Activated CD4-positive, alpha-beta T cell treated with anti-CD3 and anti-CD28 coated beads for 36 hours (primary cell): ENCODE data around the gene PHF20. TPM values are rescaled to one million over a fixed set of nuclear protein-coding genes. Genes with fewer than 3 reads are reported as not detected.
A peak's percentile ranks its signal among the peaks of the same experiment; 100 is the strongest.
"Not testable (repeated sequence)": the region's sequence is repeated elsewhere in the genome, so short reads cannot be mapped to it uniquely, and the experiment has no call there.

Experiments
- ATAC-seq: fragments of 200-7000 bp; cut with Tn5 transposase; one replicate; pipeline ENCODE4 v1.10.0; 2021; ENCODE audit warnings: mild to moderate bottlenecking, moderate library complexity
- CTCF ChIA-PET: fragments of 350-600 bp; sonication (Branson Sonifier 250); formaldehyde crosslinking; loops from one replicate; lab custom pipeline; 2021; ENCODE audit warnings: antibody characterized with exemption; lab: Charles Lee
- POLR2A ChIA-PET: fragments of 350-600 bp; sonication (Branson Sonifier 250); formaldehyde crosslinking; loops from one replicate; lab custom pipeline; 2021; ENCODE audit warnings: antibody characterized with exemption, inconsistent platforms; lab: Charles Lee
- DNase-seq: peaks from one replicate; pipeline ENCODE4 v3.0.0-alpha.2; 2020
- H3K27ac Mint-ChIP-seq: one replicate; pipeline ENCODE4 v1.8.0; 2021; ENCODE audit warnings: mixed read lengths
- H3K27me3 Mint-ChIP-seq: one replicate; pipeline ENCODE4 v1.8.0; 2021; ENCODE audit warnings: mixed read lengths
- H3K36me3 Mint-ChIP-seq: one replicate; pipeline ENCODE4 v1.8.0; 2021; ENCODE audit warnings: low read depth, mixed read lengths
- H3K4me1 Mint-ChIP-seq: one replicate; pipeline ENCODE4 v1.8.0; 2021; ENCODE audit warnings: mixed read lengths
- H3K4me3 Mint-ChIP-seq: one replicate; pipeline ENCODE4 v1.8.0; 2021; ENCODE audit warnings: mild to moderate bottlenecking, moderate library complexity, mixed read lengths
- H3K9me3 Mint-ChIP-seq: one replicate; pipeline ENCODE4 v1.8.0; 2021; ENCODE audit warnings: low read depth, mixed read lengths
- intact Hi-C, 2 experiments: fragments of 100-400 bp; cut with DNase I in 1 of 2; cut with micrococcal nuclease in 1 of 2; formaldehyde crosslinking; loops; one replicate each; pipeline versions ENCODE4 v1.14.2 to v1.15.1; 2022 to 2024; cut with DNase I, micrococcal nuclease
- total RNA-seq, 2 experiments: library from RNA; stranded (reverse); gene quantifications; one replicate each; pipeline ENCODE4 v1.2.3, GENCODE V29; 2021

PHF20 gene
- total RNA-seq, 2 experiments from 2014 or later: 54.3 to 61.6 TPM

GRCh38 chr20:35739294-35740163 lies 32.3 kb upstream of the PHF20 start:
- H3K4me1 Mint-ChIP-seq: peaks cover 57% of the 10 kb centered on the region
- peaks cover 72% of the 10 kb centered on the region for H3K36me3 Mint-ChIP-seq
- H3K4me3 Mint-ChIP-seq: peak overlapping the region; percentile 90
- ATAC-seq (no peak), DNase-seq (no peak)
- intact Hi-C loops: loop anchor here in 1 of 2 experiments (2.0 to 10.0 kb wide), 3 partner anchors 145 to 865 kb away; partner anchors contain the start of genes ACSS2, GGT7 and TRPC4AP
- CTCF ChIA-PET: interaction anchor here (0.6 to 2.6 kb wide), 10 partner anchors 9 to 78 kb away, joined by 3 to 14 read pairs (median 5); partner anchors contain the start of genes NFS1, PHF20 and ROMO1
- H3K27ac Mint-ChIP-seq: peak overlapping the region; percentile 89
- H3K9me3 Mint-ChIP-seq: no peaks in the 10 kb centered on the region
- POLR2A ChIA-PET: interaction anchor here (0.5 to 1.8 kb wide), 7 partner anchors 9 to 73 kb away, joined by 3 to 12 read pairs (median 5); partner anchors contain the start of gene PHF20
- H3K27me3 Mint-ChIP-seq: no peaks in the 10 kb centered on the region

GRCh38 chr20:35741892-35742740 lies 29.7 kb upstream of the PHF20 start, which contains the start of gene RBM39:
Gene RBM39, minus strand, starts transcription at chr20:35742260. Its CDS starts 1,386 bp downstream, at chr20:35740874.
- no peaks in the 10 kb centered on the region for H3K27me3 Mint-ChIP-seq
- ATAC-seq (peak; percentile 88), DNase-seq (peak; percentile 100)
- intact Hi-C loops: loop anchor here (1.0 to 10.0 kb wide), 14 partner anchors 30 to 867 kb away; partner anchors contain the start of genes PHF20 (in 2 of the 2), SCAND1 (in 2 of the 2), ACSS2 (in 1 of the 2) and CEP250 (in 1 of the 2)
- H3K4me3 Mint-ChIP-seq: peak within 1 kb of the TSS; percentile 90
- peaks cover 45% of the 10 kb centered on the region for H3K4me1 Mint-ChIP-seq
- ChIA-PET POLR2A (interaction anchor here (0.6 to 3.5 kb wide), 28 partner anchors 12 to 1379 kb away, joined by 3 to 68 read pairs (median 5); partner anchors contain the start of genes CEP250, CPNE1, ITCH and NFS1), CTCF (interaction anchor here (0.6 to 3.3 kb wide), 8 partner anchors 11 to 723 kb away, joined by 3 to 28 read pairs (median 8); partner anchors contain the start of genes PHF20 and SCAND1)
- peak within 1 kb of the TSS; percentile 100 for H3K27ac Mint-ChIP-seq
- no peaks in the 10 kb centered on the region for H3K9me3 Mint-ChIP-seq
- peaks cover 49% of the 10 kb centered on the region for H3K36me3 Mint-ChIP-seq

- Mint-ChIP-seq H3K27me3 (no peaks in the 10 kb centered on the region), H3K4me3 (peak overlapping the region; percentile 90), H3K4me1 (peaks cover 39% of the 10 kb centered on the region), H3K36me3 (peaks cover 41% of the 10 kb centered on the region), H3K27ac (peak overlapping the region; percentile 100), H3K9me3 (no peaks in the 10 kb centered on the region)
- CTCF ChIA-PET: interaction anchor here (0.9 to 3.3 kb wide), 7 partner anchors 12 to 211 kb away, joined by 4 to 28 read pairs (median 9); partner anchors contain the start of genes PHF20 and SCAND1
- intact Hi-C loops: loop anchor here (1.0 to 10.0 kb wide), 13 partner anchors 29 to 868 kb away; partner anchors contain the start of genes PHF20 (in 2 of the 2), SCAND1 (in 2 of the 2), ACSS2 (in 1 of the 2) and CEP250 (in 1 of the 2)
- no peak for DNase-seq
- ATAC-seq: no peak
- POLR2A ChIA-PET: interaction anchor here (0.5 to 3.5 kb wide), 31 partner anchors 8 to 1380 kb away, joined by 3 to 68 read pairs (median 5); partner anchors contain the start of genes CEP250, CPNE1, ITCH and NFS1
Observed at GRCh38 chr20:35742741-35743523, 28.9 kb upstream of the PHF20 start.

GRCh38 chr20:35743693-35744491 lies 27.9 kb upstream of the PHF20 start:
- ATAC-seq (peak; percentile 1), DNase-seq (peak; percentile 49)
- Mint-ChIP-seq H3K4me3 (peak overlapping the region; percentile 90), H3K27ac (peak overlapping the region; percentile 100), H3K27me3 (no peaks in the 10 kb centered on the region), H3K4me1 (peaks cover 29% of the 10 kb centered on the region), H3K36me3 (peaks cover 31% of the 10 kb centered on the region), H3K9me3 (no peaks in the 10 kb centered on the region)
- intact Hi-C loops: loop anchor here (2.0 to 10.0 kb wide), 4 partner anchors 83 to 869 kb away; partner anchors contain the start of genes ACSS2 (in 1 of the 2), GGT7 (in 1 of the 2), TRPC4AP (in 1 of the 2) and UQCC1 (in 1 of the 2)
- CTCF ChIA-PET: interaction anchor here (0.6 to 3.3 kb wide), 10 partner anchors 9 to 356 kb away, joined by 3 to 28 read pairs (median 5); partner anchors contain the start of genes PHF20 and SCAND1
- POLR2A ChIA-PET: interaction anchor here (0.6 to 3.5 kb wide), 16 partner anchors 9 to 1948 kb away, joined by 3 to 68 read pairs (median 5); partner anchors contain the start of genes ITCH, PHF20 and SCAND1

- CTCF ChIA-PET: interaction anchor here (0.6 to 3.3 kb wide), 8 partner anchors 24 to 357 kb away, joined by 3 to 28 read pairs (median 4); partner anchors contain the start of genes PHF20 and SCAND1
- intact Hi-C loops: loop anchor here in 1 of 2 experiments (5.0 to 10.0 kb wide), 2 partner anchors 652 to 870 kb away; partner anchors contain the start of genes ACSS2, GGT7 and TRPC4AP
- peak overlapping the region; percentile 90 for H3K4me3 Mint-ChIP-seq
Observed at GRCh38 chr20:35744492-35744841, 27.3 kb upstream of the PHF20 start.

GRCh38 chr20:35750611-35751010 lies 21.2 kb upstream of the PHF20 start:
- no peak overlapping the region for H3K27ac Mint-ChIP-seq
- no peaks in the 10 kb centered on the region for H3K27me3 Mint-ChIP-seq
- DNase-seq: no peak
- intact Hi-C loops: no loop called here
- ATAC-seq: no peak
- H3K36me3 Mint-ChIP-seq: no peaks in the 10 kb centered on the region
- H3K9me3 Mint-ChIP-seq: no peaks in the 10 kb centered on the region
- POLR2A ChIA-PET: no interaction called here
- CTCF ChIA-PET: interaction anchor here (0.6 to 1.6 kb wide), 4 partner anchors 17 to 61 kb away, joined by 3 read pairs; no protein-coding TSS in a partner anchor
- H3K4me3 Mint-ChIP-seq: no peak overlapping the region
- H3K4me1 Mint-ChIP-seq: no peaks in the 10 kb centered on the region

More at GRCh38 chr20:35744492-35744841, 27.3 kb upstream of the PHF20 start:
- DNase-seq, H3K9me3 Mint-ChIP-seq, H3K27me3 Mint-ChIP-seq, ATAC-seq: not testable (repeated sequence)
- Mint-ChIP-seq H3K36me3 (peaks cover 28% of the 10 kb centered on the region), H3K4me1 (peaks cover 26% of the 10 kb centered on the region), H3K27ac (peak overlapping the region; percentile 100)
- POLR2A ChIA-PET: interaction anchor here (0.6 to 3.5 kb wide), 9 partner anchors 9 to 1947 kb away, joined by 3 to 68 read pairs (median 5); partner anchors contain the start of genes PHF20 and SCAND1

GRCh38 chr20:35756404-35756803 lies 15.4 kb upstream of the PHF20 start:
- POLR2A ChIA-PET: no interaction called here
- Mint-ChIP-seq H3K27me3 (no peaks in the 10 kb centered on the region), H3K36me3 (no peaks in the 10 kb centered on the region), H3K4me3 (no peak overlapping the region), H3K9me3 (no peaks in the 10 kb centered on the region), H3K4me1 (peaks cover 6% of the 10 kb centered on the region), H3K27ac (no peak overlapping the region)
- DNase-seq (no peak), ATAC-seq (no peak)
- intact Hi-C loops: no loop called here
- CTCF ChIA-PET: no interaction called here

GRCh38 chr20:35757098-35757705 lies 14.6 kb upstream of the PHF20 start:
- no peak overlapping the region for H3K4me3 Mint-ChIP-seq
- ChIA-PET POLR2A (no interaction called here), CTCF (interaction anchor here (0.6 kb wide), 1 partner anchor 989 kb away, joined by 3 read pairs; the partner anchor contains the start of gene NDRG3)
- H3K9me3 Mint-ChIP-seq: no peaks in the 10 kb centered on the region
- no peaks in the 10 kb centered on the region for H3K36me3 Mint-ChIP-seq
- H3K27ac Mint-ChIP-seq: no peak overlapping the region
- intact Hi-C loops: no loop called here
- ATAC-seq (peak; percentile 61), DNase-seq (no peak)
- H3K27me3 Mint-ChIP-seq: no peaks in the 10 kb centered on the region
- H3K4me1 Mint-ChIP-seq: peaks cover 6% of the 10 kb centered on the region

GRCh38 chr20:35761548-35761947 lies 10.3 kb upstream of the PHF20 start:
- DNase-seq, H3K9me3 Mint-ChIP-seq, CTCF ChIA-PET, H3K27me3 Mint-ChIP-seq, H3K27ac Mint-ChIP-seq, ATAC-seq, intact Hi-C loops, H3K36me3 Mint-ChIP-seq, H3K4me3 Mint-ChIP-seq, POLR2A ChIA-PET: not testable (repeated sequence)
- H3K4me1 Mint-ChIP-seq: peaks cover 15% of the 10 kb centered on the region
